ENCODE results near the gene CHN2.

The CHN2 gene

DNA sequence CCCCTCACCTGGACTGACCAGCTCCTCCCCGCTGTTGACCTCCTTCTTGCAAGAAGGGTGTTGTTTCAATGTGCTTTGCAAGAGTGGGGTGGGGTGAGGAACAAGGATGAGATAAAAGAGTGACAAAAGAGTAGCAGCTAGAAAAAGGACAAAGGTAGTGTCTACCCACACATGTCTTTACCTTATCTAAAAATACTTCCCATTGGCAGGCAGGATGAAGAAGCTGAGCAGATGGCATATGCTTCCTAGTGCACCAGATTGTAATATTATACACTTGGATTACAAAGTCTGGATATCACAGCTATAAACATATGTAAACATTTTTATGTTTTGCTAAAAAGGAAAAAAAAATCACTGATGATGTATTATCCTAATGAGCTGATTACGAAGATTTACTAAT is 34.5 kb downstream of the CHN2 start:
- no peak for DNase-seq

DNA sequence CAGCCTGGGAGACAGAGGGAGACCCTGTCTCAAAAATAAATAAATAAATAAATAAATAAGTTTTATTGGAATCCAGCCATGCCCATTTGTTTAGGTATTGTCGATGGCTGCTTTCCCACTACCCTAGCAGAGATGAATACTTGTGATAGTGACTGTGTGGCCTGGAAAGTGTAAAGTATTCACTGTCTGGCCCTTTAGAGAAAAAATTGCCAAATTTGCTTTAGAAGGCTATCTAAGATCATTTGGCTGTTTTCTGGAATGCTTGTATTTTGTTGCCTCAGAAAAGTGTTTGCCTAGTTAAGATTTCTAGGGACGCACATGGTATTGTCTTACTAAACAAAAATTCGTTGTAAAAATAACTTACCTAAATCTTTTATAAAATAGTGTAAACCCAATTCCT is 35.4 kb downstream of the CHN2 start:
- no peak for DNase-seq

DNA sequence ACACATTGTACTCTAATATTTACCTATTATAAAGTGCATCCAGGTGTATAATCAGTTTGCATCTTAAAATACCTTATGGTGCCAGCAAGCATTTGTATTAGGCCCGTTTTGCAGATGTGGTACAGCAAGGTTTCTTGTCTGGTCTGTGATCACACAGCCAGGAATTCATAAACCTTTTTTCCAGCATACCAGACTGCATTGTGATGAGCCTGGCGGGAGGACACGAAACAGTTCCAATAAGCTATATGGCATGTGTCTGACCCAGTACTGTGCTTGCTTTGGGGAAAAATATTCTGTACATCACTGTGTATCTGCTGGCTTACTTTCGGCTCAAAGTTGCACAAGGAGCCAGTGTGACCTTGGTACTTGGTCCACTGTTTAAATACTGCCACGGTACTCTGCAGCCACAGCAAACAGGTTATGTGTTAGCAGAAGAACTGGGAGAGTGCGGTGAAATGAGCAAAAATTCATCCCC is 36.3 kb downstream of the CHN2 start:
- no peak for DNase-seq

DNA sequence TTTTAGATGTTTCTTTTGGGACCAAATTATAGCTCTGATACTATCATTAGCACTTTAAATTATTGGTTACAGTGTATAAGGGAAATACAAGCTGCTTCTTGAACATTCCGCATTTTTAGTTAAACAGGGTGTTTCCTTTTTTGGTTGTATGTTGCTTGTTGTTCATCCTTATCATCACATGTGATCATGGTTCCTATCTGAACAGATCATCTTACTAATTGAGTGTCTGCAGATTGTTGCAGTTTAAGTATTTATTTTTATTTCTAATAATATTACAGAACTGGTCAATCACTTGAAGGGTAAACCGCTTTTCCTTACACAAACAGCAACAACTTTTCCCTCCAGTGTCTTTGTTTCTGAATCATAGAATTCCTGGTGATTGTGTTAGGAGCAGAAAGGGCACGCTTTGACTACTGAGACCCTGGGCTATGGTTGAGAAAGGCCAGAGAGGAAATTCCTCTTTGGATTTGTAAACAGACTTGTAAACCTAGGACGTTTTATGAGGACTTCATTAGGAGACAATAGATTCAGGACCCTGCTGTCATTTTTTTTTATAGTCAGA is 37.2 kb downstream of the CHN2 start:
- DNase-seq, result no peak

DNA sequence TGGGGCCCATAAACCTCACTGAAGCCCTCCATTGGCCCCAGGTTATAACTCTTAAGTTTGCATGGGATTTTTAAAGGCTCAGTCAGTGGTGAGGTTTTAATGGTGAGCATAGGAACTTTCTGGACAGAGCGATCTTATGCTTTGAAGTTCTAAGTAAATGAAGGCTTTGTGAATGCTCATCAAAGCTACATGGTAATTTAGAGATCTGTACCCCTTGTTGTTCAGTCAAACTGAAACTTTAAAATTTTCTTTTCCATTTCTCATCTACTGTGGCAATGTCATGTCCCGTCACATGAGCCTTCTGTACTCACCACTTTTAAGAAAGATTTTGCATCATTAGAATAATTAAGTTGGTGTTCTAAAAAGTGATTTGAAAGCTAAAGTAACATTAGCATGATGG is 39.9 kb downstream of the CHN2 start:
- DNase-seq, result no peak

DNA sequence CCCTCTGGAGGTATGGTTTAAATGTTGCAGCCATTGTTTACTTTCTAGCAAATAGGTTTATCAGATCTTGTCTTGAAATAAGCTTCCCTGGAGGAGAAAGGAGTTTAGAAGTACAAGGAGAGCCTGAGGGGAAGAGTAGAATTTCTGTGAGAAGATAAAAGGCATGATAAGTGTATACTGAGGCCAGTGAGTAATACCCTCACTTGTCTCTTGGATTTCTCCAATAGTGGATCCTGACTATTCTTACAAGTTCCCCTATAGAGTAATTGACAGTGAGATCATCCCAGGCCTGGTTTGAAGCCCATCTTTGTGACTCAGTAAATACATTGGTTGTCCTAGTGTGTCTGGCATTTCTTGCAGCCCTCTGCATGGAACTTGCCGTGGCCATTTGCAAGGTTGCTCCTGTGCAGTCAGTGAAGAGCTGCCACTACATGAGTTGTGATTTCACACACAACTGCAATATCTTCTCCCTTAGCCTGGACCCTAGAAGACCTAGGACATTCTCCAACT is 41.6 kb downstream of the CHN2 start:
- no peak for DNase-seq

DNA sequence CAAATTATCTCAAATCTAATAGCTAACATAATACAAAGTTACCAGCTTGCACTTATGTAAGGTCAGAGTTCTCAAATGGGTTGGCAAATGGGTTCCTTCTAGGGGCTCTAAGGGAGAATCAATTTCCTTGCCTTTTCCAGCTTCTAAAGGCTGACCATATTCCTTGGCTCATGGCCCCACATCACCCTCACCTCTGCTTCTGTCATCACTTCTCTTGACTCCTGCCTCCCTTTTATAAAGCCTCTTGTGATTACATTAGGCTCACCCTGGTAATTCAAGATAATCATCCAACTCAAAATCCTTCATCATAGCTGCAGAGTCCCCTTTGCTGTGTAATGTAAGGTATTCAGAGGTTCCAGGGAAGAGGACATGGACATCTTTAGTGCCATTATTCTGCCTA is 42.1 kb downstream of the CHN2 start:
- DNase-seq, result no peak

DNA sequence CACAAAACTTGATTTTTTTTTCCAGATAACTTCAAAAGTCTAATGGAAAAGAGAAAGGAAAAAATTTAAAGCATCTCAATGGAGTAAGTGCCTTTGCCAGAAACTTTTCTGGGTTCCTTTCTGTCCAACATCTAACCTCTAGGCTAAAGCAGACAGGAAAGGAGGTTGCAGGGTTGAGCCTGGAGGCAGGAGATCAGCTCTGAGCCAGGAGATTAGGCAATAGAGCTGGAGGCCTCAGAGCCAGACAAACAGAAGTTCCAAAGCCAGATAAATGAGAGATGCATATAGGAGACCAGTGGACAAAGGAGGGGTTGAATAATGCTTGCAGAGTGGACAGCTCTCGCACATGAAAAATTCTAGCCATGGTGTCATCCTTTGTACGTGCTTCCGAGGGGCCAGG is 42.9 kb downstream of the CHN2 start:
- DNase-seq, result no peak

DNA sequence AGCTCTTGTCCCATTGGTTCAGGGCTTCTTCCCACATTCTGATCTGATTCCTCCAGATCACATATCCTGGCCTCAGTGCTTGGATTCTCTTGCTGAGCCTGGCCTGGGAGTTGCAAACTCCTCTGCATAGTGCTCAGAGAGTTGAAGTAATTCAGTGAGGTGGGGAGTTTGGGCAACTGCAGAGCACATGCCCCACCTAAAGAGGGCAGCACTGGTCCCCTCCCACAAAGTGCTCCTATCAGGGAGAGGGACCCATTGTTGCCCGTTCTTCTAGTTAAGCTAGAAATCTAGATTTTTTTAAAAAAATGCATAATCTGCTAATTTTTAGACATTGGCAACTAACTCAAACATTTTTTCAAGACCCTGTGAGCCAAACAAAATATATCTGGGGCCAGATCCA is 45.1 kb downstream of the CHN2 start:
- peak in 1 of 2 experiments; percentile 5 for DNase-seq

DNA sequence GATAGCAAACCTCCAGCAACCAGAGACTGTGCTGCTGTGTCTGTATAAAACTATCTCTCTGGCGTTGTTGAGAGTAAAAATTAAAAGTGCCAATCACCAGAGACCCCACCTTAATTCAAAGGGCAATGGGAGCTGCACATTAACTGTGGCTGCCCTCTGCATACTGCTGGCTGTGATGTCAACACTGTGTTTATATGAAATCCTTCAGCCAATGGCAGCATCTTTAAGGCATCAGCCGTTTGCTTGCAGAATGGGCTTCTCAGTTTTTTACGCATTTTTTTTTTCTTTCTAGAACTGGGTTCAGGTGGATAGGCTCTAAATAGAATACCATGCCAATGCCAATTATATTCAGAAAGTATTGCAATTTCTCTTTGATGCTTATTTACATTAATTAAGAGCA is 47.7 kb downstream of the CHN2 start:
- DNase-seq, result no peak

DNA sequence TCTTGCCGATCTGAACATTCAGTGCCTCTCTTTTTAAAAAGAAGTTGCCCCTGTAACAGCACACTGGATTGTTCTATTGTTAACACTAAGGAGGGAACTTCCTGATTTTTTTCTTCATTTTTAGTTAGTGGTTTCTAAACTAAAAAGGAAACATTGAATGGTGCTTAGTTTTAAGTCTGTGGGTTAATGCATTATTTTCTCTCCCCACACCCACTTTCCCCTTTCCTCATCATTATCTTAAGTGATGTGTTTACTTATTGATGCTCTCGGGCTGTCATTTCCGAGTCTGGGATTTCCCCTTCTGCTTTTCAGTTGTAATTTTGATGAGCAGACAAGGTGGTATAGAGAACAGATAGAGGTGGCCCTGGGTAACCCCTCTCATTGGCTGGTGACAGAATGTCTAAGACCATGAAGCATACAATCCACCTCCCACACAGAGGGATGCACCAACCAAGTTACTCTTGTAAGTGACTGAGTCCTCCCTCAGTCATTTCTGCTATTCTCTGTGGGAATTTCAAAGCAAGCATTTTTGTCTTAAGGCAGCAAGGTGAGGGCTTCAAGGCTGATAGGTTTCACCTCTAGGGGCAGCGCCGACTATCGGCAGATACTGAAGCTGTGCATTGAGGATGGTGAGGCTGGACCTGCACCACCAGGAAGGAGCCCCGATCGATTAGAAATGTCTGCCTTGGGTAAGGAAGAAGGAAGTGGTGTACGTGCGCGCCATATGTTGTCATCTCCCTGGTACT is 49.5 kb downstream of the CHN2 start:
- peak; percentile 20 to 37 for DNase-seq

DNA sequence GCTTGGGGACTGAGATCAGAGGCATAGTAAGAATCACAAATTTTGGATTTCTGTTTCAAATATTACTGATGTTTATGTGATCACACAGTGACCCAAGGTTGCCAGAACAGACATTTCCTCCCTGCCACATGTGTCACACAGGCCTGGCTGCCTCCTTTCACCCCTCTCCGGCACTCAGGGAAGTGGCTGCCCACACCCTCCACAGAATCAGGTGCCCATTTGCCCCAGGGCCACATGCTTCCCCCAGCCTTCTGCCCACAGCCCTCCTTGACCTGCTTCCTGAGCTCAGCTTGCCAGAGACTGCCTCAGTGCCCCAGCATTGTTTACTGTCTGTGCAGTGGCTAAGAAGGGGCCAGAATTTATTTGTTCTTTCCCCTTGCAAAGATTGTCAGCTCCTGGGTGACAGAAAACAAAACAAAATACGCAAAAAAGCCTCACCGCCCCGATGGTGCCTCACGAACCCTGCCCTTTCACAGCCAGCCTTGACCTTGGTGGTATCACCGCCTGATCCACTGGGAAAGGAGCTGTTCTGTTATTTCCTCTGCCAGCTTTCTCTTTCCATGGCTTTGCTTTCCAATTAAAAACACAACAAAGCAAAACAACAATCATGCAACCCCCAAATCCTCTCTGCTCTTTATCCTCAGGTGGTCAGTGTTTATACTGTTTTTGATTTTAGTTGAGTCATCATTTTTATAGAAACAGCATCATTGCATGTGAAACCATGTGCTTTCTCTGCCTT is 52.8 kb downstream of the CHN2 start:
- DNase-seq, result no peak

DNA sequence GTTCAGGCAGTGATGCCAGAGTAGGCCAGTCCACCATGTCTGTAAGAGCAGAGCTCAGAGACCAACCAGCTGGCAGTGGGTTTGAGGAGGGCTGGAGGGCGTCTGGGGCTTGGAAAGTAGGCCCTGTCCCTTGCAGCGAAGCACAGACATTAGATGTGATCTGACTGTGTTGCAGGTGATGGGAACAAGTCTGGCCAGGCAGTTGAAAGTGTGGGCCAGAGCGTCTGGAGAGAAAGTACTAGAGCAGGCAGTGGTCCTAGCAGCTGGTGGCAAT is 53.3 kb downstream of the CHN2 start:
- no peak for DNase-seq

DNA sequence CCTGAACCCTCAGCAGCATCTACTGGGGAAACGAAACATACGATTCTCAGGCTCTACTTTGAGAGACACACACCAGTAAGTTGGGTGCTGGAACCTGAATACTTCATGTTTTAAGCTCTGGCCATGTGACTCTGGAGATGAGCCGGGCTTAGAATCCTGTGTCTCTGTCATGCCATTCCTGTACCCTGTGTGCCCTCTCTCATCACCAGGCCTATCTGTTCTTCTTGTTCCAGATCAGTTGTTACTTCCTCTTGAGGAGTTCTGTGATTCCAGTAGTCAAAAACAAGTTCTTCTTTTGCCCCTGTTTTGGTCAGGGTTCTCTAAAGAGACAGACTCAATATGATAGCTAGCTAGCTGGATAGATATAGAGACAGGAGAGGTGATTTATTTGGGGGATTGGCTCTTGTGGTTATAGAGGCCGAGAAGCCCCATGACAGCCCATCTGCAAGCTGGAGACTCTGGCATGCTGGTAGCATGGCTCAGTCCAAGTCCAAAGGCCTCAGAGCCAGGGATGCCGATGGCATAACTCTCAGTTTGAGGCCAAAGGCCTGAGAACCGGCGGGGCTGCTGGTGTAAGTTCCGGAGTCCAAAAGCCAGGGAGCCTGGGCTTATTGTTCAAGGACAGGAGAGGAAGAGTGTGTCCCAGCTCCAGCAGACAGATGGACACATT is 54.3 kb downstream of the CHN2 start:
- no peak for DNase-seq

DNA sequence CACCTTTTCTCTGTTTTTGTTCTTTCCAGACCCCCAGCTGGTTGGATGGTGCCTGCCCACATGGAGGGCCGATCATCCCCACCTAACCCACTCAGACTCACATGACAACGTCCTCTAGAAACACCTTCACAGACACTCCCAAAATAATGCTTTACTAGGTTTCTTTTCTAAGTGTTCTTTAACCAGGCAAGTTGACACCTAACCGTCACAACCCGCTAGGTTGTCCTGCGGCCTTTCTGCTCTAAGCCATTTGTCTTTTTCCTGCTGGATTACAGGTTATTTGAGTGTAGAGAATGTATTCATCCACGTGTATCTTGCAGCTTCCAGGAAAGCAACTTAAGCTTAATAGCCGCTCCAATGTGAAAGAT is 54.8 kb downstream of the CHN2 start:
- DNase-seq, result no peak

DNA sequence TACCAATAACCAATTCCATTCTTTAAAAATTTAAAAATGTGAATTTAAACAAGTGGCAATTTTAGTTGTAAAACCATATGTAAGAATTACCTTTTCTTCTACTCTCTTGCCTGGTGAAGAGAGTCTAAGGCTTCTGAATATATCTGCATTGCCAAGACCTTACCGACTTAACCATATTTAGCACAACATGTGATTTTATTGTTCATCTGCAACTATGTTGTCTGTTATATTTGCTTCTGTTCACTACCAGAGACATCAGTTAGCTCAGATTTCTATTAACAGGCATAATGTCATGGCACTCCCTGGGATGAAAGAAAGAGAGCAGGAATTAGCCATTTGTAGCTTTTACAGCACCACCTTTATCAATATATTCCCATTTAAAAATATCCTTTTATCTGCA is 55.3 kb downstream of the CHN2 start:
- DNase-seq, result no peak

DNA sequence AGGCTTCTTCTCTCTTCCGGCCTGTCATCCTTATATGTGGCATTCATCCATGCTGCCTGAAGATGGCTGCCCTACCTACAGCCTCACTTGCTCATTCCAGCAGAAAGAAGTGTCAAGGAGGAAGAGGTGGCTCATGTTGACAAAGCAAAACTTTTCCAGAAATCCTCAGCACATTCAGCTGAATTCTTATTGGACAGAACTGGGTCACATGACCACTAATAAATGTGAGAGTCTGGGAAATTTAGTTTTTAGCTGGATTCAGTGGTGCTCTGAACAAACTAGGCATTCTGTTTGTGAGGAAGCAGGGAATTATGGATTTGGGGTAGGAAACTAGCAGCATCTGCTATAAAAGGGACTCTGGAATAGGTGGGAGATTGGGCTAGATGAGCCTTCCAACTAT is 58.6 kb downstream of the CHN2 start:
- no peak for DNase-seq

DNA sequence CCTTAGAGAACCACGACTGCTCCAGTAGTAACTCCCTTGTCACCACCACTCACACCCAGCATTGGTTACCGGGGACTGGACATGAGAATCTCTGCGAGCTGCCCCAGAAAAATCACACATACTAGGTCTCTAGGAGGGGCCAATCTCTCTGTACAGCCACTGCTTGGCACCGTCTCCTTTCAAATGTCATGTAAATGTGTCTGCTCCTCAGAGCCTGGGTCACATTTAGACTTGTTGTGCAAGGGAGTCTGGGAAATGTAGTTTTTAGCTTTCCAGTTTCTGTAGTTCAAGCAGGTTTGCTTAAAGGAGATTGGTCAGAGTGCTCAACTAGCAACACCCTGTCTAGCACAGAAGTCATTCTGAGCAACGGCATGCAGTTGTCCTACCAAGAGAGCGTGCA is 60.0 kb downstream of the CHN2 start:
- DNase-seq, result no peak

DNA sequence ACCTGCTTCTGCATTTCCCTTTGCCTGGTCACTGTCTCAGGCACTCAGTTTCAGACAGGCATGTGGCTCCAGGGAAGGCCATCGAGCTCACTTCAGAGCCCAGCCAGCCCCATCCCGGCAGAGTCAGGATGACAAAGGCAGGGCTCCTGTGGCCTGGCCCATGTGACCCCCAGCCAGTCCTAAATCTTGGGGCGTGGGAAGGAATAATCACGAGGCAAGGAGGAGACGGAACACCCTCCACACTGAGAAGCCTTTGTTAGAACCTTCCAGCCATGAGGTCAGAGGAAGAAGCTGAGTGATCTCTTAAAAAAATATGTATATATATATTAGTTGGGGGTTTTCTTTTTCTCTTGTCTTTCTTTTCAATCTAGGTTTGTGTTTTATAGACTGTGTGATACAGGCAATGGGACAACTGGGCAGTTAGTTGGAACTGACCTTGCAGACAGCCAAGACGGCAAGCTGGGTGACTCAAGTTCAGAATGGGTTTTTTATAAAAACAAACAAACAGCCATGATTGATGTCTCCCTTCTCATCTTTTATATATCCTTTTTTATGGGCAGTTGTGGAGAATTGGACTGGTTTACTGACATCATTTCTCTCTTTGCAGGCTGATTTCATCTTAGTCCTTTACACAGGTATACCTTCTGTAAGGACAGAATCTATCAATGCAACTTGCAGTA is 60.8 kb downstream of the CHN2 start:
- DNase-seq, result no peak

DNA sequence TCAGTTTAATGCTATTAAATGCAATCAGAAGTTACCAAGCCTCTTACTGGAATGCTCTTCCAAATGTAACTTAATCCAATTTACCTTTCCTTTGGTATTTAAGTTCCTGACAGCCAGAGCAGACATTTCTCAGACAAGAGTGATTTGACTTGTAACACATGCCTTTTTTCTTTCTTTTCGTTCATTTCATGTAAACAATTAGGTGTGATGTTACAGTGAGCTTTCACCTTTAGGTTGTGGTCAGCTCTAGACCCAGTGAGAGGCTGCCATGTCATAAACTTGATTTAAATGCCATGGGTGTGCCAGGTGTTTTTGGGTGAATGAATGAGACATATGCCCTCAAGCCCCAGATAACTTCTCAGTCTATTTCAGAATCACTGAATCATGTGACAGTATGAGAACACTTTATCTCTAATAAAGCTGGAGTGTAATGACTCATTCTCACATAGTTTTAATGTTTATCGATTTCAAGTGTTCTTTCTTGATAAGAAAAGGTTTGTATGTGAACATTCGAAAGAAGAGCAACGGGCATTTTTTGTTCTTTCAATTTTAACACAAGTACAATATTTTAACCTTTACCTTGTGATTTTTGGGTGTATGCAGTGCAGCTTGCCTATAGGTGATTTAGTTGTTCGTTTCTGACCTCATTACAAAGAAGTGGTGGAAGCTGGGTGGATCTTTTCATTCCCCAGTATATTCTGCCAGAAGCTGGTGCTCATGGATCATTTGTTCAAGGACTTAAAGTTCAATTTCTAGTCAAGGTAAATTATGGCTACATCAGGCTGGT is 61.5 kb downstream of the CHN2 start:
- no peak for DNase-seq

DNA sequence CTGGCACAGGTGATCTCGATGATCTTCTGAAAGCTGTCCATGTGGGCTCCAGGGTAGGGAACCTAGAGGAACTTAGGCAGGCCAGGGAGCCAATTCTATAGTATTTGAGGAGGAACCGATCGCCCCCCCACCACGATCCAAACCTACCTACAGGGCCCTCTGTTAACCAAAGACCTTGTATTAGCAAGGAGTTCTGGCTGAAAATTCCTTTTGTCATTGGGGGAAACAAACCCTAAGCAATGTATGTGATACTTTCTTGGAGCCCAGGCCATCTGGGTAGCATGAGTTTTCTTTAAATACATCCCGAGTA is 62.1 kb downstream of the CHN2 start:
- DNase-seq, result no peak

DNA sequence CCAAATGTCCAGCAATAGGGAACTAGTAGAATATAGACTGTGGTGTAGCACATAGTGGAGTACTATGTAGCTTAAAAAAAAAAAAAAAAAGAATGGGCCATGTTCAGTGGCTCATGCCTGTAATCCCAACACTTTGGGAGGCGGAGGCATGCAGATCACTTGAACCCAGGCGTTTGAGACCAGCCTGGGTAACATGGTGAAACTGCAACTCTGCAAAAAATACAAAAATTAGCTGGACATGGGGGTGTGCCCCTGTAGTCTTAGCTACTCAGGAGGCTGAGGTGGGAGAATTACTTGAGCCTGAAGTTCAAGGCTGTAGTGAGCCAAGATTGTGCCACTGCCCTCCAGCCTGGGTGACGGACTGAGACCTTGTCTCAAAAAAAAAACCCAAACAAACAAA is 64.4 kb downstream of the CHN2 start:
- DNase-seq, result no peak

Measured in stimulated activated CD4-positive, alpha-beta T cell treated with anti-CD3 and anti-CD28 coated beads, Interleukin-4, amount 100 ng/mL, for 4 hours (primary cell).